Hematopoietic multipotent progenitor cell treated with erythropoietin and hydrocortisone succinate and interleukin-3 and kit ligand, for 17 days (in vitro differentiated cells): Measurements from ENCODE around the gene GRB10.
"Not testable (repeated sequence)": the region's sequence is repeated elsewhere in the genome, so short reads cannot be mapped to it uniquely, and the experiment has no call there.

Experiments used
- DNase-seq: peaks from one replicate; pipeline ENCODE4 v3.0.0-alpha.2; 2015; ENCODE audit warnings: low spot score

GRB10 gene

DNA sequence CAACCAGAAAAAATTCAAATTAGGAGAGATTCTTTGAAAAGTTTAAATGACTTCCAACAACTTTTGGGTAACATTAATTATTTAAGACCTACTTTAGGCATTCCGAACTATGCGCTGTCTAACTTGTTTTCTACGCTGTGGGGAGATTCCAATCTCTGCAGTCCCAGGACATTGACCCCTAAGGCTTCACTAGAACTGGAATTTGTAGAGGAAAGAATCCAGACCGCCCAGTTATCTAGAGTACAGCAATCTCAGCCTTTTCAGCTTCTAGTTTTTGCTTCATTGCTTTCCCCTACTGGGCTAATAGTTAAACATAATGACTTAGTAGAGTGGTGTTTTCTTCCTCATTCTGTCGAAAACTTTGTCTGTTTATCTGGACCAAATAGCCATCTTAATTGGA, 202.6 kb downstream of the GRB10 start:
- no peak for DNase-seq

DNA sequence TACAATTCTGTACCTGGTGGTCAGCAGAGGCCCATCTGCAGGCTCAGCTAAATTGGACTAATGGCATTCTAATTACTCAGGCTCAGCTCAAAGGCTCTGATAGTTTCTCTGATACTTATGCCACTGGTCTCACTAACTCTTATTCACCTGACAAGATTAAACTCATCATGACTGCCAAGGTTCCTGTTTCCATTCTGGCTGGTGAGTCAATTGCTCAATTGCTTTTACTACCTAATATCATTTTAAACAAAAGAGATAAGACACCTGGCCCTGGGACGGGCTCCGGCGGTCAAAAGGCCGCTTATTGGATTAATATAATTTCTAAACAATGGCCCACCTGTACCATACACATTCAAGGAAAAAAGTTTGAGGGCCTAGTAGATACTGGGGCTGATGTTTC, 204.6 kb downstream of the GRB10 start:
- DNase-seq, result not testable (repeated sequence)

DNA sequence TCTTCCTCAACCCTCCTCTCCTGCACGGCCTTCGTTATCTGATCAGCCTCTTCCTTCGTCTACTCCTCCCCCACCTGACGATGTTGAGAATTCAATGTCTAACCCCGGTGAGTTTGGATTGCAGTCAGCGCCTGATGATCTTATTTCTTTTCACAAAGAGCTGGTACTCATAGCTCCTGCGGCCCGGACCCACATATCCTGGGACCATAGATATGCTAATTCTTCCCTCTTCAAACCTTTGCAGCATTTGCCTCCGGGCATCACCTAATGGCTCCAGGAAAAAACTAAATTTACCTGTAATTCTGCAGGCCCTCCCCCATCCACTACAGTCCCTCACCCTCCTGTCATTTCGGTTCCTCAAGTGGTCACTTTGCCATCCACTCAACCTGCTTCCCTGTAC, 205.1 kb downstream of the GRB10 start:
- DNase-seq, result no peak

DNA sequence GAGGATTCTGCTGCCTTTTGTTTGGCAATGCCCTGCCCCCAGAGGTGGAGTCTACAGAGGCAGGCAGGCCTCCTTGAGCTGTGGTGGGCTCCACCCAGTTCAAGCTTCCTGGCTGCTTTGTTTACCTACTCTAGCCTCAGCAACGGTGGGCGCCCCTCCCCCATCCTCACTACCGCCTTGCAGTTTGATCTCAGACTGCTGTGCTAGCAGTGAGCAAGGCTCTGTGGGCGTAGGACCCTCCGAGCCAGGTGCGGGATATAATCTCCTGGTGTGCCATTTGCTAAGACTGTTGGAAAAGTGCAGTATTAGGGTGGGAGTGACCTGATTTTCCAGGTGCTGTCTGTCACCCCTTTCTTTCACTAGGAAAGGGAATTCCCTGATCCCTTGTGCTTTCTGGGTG, 206.3 kb downstream of the GRB10 start:
- not testable (repeated sequence) for DNase-seq

DNA sequence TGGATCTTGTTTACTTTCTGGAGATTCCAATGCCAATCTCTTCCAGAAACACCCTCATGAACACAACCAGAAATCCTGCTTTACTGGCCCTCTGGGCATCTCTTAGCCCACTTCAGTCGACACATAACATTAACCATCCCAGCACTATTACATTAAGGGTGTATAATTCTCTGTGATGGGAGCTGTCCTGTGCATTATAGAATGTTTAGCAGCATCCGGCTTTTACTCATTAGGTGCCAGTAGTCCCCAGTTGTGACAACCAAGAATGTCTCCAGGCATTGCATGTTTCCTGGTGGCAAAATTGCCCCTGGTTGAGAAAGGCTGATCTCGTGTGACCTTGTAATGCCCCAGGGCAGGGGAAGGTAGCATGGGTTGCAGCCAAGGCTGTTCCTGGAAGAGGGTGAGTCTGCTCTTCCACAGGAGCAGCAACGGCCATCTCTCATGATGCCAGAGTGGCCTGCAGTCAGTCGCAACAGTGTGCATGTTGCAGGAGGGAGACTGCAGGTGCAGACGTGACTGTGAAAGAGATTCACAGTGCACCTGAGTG, 214.9 kb downstream of the GRB10 start:
- DNase-seq, result no peak

DNA sequence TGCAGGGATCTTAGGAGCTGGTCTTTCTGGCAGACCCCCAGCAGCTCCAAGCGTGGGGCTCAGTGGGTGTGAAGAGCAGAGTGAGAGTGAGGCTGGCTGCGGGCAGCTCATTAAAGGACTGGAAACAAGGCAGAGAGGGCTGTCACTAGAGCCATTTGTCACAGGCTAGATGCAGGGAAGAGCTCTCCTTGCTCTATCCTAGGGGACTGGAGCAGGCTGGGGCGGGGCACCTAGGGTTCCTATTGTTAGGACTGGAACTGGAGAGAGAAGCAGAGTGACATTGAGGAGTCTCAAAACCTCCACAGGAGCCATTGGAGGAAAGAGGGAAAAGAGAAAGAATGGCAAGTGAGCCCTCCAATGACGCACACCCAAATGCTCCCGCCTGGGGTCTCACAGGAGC, 216.7 kb downstream of the GRB10 start:
- no peak for DNase-seq

DNA sequence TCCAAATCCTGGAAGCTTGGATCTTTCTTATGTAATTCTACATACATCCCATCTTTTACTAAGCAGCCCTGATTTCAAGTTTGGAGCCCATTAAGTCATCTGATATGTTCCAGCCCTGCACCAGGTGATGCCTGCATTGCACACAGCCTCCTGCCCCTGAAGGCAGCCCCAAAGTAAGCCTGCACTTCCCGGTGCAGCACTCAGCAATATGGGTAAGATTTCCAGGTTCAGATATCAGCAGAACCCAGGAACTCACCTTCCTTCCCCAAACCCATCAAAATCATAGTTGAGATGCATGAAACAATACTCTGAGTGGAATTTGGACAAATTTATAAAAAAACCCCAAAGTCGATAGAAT, 217.2 kb downstream of the GRB10 start:
- DNase-seq, result no peak

DNA sequence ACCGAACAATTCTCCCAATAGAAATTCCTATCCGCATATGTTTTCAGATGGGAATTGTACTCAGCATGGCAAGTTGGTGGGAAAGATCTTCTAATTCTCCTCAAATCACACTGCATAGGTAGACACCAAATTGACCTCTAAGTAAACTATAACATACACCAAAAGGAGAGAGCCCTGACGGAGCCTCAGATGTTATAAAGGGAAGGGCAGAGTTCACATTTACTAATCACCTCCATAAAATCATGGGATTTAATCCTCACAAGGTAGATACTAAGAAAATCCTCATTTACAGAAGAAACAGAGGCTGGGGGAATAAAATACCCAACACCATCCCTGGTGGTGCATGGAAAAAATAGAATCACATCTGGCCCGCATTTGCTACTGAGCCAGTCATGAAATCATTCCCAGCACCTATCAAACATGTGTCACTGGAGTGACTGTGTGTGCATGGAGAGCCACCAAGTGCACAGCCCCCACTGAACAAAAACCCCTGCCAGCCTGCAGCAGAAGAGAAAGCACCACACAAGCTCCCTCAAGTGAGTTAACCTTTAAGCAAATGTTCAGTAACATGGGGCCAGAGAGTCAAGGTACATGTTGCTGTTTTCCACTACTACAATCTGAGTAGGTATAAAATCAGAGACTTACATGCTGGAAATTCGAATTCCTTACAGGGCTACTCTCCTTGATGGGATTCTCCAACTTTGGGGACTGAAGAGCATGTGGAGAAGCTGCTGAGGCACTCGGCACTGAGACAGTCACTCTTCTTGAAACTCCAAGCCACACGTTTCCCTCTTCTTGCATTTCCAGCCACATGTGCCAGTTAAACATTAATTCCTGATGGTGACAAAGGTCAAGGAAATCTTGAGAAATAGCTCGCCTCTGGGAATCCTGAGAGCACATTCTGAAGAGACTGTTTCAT, 217.8 kb downstream of the GRB10 start, which contains the start of gene DDC:
TSS of gene DDC (minus strand) at position 766 of the 919 bp plus-strand sequence. CDS start 21,320 bp downstream, outside the sequence.
- DNase-seq, result no peak

DNA sequence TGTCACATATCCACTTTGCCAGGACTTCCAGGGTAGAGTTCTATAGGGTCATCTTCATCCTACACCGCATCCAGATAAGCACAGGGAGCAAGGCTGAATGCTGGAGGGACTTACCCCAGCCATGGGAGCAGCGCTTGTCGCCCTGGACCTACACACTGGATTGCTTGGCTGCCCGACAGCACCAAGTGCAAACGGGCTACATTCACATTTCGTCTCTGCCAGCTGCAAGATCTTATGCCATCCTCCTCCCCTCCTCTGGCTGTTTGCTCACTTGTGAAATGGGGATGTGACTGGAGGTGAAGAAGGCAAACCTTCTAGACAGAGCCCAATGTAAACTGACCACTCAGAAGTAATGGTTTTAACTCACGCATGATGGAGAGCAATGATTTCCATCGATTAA, 218.5 kb downstream of the GRB10 start:
- no peak for DNase-seq

DNA sequence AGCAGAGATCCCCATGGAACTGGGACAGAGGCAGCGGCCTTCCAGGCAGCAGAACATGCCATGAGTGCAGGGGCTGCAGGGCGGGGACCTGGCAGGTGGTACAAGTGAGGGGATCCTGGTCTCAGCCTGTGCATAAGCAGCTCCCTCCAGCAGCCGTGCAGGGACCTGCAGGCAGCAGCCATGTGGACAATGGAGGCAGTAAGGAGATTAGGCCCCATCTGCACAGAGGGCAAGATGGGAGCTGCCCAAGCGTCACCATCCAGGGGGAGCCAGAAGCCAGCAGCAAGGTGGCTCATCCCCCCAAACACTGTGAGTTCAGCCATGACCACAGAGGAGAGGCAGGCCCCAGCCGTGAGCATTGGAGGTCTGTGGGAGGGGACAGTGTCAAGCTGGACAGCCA, 220.6 kb downstream of the GRB10 start:
- no peak for DNase-seq

DNA sequence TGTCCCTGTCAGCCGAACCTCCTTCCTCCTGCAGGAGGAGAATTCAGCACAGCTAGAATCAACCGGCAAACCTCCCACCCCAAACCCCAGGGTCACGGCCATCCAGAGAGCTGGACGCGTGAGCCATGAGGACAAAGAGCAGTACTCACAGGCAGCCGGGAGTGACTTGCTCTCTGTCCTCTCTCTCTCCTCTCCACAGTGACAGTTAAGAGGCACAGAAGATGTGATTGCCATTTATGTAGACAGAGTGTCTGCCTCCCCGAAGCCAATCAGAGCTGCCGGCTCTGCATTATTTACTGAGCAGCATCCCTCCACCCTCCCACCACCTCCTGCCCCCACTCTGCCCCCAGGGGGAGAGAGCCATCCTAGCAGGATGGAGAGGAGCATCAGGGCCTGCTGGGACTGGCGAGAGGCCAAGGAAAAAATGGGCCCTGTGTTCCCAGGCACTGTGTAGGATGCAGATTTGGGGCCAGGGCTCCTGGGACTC, 221.8 kb downstream of the GRB10 start:
- no peak for DNase-seq

DNA sequence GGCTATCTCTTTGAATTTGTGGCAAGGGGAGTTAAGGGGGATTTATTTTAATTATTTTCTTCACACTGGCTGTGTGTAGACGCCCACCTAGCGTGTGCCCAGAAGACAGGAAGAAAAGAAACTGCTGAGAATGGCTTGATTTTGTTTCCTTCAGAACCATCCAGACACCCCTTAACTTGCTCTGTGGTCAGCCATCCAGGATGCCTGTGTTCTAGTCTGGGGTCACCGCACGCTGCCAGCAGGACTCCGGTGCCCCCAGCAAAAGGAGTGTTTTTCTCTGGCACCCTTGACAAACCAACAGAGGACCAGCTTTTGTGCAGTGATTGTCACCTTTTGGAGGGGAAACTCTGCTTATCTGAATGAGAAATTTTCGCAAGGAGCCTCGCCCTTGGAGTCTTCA, 222.8 kb downstream of the GRB10 start:
- DNase-seq, result no peak

DNA sequence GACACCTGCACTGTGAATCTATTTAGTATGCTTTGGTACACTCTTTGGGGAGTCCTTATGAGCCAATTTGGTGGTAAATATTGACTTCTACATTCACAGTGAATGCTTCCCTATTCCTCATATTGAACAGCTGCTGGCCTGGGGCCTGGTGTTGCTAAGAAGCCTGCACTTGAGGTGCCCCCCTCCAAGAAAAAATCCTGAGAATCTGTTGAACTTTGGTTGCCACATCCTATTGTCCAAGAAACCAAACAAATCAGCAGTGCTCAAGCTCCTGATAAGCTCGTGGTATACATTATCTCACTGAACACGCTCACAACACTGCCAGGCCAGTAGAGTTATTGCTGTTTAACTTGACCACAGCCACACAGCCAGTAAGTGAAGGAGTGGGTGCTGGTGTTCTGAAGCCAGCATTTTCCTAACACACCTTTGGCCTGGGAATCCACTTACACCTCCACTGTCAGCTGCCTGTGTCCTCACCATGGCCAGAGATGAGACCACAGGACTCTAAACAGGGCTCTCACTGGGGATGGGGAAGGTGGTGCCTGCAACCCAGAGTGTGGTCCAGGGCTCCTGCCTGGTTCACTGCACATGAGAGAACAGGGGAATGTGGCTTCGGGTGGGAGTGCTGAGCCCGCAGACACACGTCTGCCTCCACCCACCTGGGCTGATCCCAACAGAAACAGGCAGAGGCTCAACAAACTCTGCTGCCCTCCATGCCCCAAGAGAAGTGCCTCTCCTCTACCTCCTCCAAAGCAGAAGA, 224.2 kb downstream of the GRB10 start:
- no peak for DNase-seq

DNA sequence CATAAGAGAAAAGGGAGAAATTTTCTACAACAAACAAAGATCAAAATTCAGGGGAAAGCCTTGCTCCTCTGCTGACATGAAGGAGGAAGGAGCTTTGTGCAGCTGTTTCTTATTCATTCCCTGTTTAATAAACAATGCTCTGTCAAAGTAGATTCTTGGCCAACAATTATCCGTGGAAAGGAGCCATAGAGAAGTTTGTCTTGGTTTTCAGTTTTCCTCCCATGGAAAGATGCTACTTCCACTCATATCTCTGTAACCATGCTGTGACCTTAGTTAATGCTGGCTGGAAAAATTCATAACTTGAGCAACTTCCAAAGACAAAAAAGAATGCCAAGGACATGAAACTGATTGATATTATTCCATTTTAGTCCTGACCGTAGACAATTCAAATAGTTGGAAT, 225.6 kb downstream of the GRB10 start:
- no peak for DNase-seq

DNA sequence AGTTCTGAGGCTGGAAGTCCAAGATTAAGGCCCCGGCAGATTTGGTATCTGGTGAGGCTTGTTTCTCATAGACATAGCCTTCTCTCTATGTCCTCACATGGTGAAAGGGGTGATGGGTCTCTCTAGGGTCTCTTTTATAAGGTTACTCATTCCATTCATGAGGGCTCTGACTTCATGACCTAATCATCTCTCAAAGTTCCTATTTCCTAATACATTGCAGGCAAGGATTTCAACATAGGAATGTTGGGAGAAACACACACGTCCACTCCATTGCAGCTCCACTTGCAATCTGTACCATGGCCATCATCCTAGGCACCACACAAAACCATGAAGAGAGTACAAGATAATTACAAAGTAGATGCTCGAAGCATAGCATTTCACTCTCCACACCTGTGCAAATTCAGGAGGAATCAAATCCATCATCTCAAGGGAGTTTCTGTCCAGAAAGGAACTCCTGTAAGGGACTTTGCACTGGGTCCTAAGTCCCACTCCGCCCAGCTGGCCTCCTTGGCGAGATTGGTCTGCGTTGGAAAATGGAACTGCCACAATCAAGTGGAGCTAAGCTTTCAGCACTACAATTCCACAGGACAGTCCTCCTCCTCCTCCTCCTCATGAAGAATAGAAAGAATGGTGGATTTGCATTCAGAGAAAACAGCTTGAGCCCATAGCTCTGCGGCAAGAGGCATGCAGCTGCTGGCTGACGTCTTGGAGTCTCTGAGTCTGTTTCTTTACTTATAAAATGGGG, 226.3 kb downstream of the GRB10 start:
- no peak for DNase-seq

DNA sequence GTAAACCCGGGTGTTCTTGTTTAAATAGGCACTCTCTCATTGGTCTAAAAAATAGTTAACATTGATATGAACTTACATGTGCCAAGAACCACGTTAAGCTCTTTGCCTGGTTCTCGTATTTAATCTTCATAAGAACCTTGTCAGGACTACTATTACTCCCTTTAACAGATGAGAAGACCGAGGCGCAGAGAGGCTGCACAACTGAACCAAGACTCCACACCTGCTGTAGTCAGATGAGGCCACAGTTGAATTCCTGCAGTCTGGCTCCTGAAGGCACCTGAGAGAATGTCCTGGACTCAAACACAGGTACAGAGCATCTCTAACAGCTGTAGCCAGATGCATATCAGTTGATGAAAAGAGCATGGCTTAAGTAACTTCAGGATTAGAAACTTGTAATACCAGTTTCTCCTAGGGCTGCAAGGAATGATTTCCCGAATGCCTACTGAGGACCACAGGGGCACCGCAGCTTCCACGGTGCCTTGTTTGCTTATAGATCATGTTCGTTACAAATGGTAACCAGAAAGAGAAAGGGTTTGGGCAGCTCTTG, 227.0 kb downstream of the GRB10 start:
- no peak for DNase-seq

DNA sequence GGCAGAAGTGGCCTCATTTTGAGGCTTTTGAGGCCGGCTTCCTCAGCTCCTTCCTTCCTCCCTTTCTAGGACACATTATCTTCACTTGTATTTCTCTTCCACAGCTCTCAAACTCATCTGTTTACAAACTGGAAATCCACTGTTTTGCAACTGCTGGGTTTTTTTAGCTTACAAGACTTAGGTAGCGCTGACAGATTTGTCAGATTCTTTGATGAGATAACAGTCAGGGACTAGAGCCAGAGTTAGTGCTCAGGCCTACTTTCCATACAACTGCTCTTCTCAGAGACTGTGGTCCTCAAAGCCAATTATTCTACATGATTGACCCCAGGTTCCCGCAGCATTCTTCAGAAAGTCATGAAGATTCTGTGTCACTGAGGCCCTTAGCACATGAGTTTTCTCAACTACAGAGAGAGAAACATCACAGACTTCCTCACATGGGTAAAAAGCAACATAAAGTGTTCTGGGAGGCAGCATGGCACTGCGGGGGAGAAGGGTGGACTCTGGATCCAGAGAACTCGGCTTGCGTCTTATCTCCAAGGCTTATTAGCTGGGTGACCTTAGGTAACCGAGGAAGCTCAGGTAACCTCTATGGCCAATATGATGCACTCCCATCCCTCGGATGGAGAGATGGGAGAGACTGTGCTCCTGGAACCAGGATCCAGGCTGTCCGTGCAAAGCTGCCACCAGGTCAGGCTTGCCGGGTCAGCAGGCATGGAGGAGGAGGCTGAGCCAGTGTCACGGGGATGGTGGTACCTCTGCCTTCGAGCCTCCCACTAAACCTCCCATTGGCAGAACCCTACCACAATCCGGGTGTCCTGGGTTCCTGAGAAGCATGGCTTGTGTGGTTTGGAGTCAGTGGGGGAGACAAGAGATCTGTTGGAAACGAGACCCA, 228.0 kb downstream of the GRB10 start:
- DNase-seq, result no peak

DNA sequence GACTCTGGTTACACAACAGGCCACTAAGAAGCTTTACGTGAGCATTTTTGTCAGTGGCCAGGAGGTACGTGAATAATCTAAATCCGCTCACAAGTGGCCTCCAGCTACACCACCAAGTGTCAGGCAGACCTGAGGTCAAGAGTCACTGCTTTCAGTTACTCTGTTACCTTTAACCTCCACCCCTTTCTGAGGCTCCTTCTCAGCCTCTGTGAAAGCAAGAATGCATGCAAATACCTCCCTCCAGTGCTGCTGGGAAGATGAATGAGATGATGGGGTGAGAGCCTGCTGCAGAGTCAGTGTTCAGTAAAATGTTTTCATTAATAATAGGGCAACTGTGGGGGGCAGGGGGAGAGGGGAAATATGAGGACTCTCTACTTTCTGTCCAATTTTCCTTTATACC, 228.7 kb downstream of the GRB10 start:
- no peak for DNase-seq

DNA sequence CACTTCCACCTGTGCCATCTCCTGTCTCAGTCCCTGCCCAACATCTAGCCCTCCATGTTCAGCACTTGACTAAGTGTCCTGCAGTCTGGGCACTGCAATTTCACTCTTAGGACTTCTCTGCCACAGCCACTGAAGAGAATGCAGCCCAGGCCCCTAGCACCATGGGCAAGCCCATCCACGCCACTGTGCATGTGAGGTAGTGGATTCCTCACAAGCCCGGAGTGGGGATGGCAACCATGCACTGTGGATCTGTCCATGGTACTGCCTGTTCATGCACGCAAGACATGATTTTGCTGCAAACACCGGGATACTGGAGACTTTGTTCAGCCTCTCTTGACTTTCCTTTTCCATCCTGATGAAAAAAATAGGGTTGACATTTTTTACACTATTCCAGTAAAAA, 229.8 kb downstream of the GRB10 start:
- DNase-seq, result no peak

DNA sequence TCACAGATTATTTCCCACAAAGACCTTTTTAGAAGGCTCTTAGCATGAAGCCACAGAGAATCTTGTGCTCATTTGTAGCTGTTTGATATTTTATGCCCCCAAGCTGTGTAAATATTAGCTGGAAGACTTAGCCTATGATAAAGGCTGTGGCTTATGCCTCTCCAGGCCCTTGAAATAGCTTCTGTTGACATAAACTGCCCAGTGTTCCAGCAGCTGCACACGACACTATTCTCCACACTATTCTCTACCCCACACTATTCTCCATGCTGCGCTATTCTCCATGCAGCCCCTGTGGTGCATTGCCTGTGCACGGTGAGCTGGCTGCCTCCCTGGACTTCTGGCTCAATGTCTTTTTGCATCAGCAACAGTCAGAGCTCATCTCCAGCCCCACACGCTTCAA, 230.6 kb downstream of the GRB10 start:
- DNase-seq, result no peak

DNA sequence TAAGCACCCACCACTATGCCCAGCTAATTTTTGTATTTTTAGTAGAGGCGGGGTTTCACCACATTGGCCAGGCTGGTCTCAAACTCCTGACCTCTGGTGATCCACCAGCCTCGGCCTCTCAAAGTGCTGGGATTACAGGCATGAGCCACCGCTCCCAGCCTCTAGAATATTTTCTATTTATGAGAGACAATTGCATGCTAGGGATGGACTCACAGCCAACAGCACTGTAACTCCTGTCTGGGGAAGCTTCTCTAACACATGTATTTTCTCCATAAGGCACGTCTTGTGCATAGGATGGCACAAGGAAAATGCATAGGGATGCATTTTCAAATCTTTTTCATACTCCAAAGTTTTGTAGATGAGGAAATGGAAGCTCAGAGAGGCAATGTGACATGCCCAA, 237.1 kb downstream of the GRB10 start:
- not testable (repeated sequence) for DNase-seq
